H1 (cell line): Measurements from ENCODE around the gene ST3GAL2. TPM values are rescaled to one million over a fixed set of nuclear protein-coding genes. Genes with fewer than 3 reads are reported as not detected.

Experiments used
- CTCF ChIA-PET: fragments of 300-600 bp; sonication (Branson Sonifier 250); formaldehyde crosslinking; loops from one replicate; lab custom pipeline; 2021; ENCODE audit not compliant: partially characterized antibody; lab: Charles Lee
- POLR2A ChIA-PET: fragments of 300-600 bp; sonication (Branson Sonifier 250); formaldehyde crosslinking; loops from one replicate; lab custom pipeline; 2021; ENCODE audit warnings: inconsistent platforms; ENCODE audit not compliant: partially characterized antibody; lab: Charles Lee
- DNase-seq, 2 experiments: peaks; one replicate each; pipeline versions ENCODE4 v3.0.0 to v3.0.0-alpha.2; 2010 to 2022; ENCODE audit warnings: low spot score in 2 of 2, low read depth in 1 of 2, mixed read lengths in 1 of 2
- FAIRE-seq: peaks from 2 replicates; lab custom pipeline; 2011; peaks lifted over from hg19 to GRCh38; lab: Jason Lieb, UNC
- H2AFZ ChIP-seq: 2 replicates; pipeline ENCODE4 v1.8.1; 2012; ENCODE audit warnings: low read length, inconsistent platforms
- H2AK5ac ChIP-seq: 2 replicates; pipeline ENCODE4 v1.6.1; 2013; ENCODE audit warnings: low read depth, low read length
- H2BK120ac ChIP-seq: replicated peaks from 2 replicates; pipeline ENCODE3; 2013; ENCODE audit warnings: low read depth, low read length, inconsistent platforms
- H2BK12ac ChIP-seq: 2 replicates; pipeline ENCODE4 v1.6.1; 2013; ENCODE audit warnings: low read depth, low read length
- H2BK15ac ChIP-seq: 2 replicates; pipeline ENCODE4 v1.6.1; 2013; ENCODE audit warnings: low read length
- H2BK20ac ChIP-seq: 2 replicates; pipeline ENCODE4 v1.6.1; 2013; ENCODE audit warnings: low read length
- H2BK5ac ChIP-seq: 2 replicates; pipeline ENCODE4 v1.6.1; 2013; ENCODE audit warnings: low read depth, low read length
- H3K14ac ChIP-seq: 2 replicates; pipeline ENCODE4 v1.6.1; 2013; ENCODE audit warnings: inconsistent platforms; ENCODE audit not compliant: insufficient read length
- H3K18ac ChIP-seq: 2 replicates; pipeline ENCODE4 v1.6.1; 2013; ENCODE audit warnings: low read length; ENCODE audit errors: extremely low read depth
- H3K23ac ChIP-seq: 2 replicates; pipeline ENCODE4 v1.6.1; 2013; ENCODE audit warnings: inconsistent platforms; ENCODE audit not compliant: insufficient read length
- H3K23me2 ChIP-seq: 2 replicates; pipeline ENCODE4 v1.6.1; 2013; ENCODE audit warnings: low read depth, low read length
- H3K27ac ChIP-seq: 2 replicates; pipeline ENCODE4 v1.6.1; 2011; ENCODE audit warnings: low read depth, low read length, inconsistent platforms
- H3K27me3 ChIP-seq, 4 experiments: replicated peaks in 1 of 4; 1 replicate in 1 of 4; 2 replicates in 3 of 4; pipeline versions ENCODE4 v1.6.1 to v1.8.1; 2011 to 2013; ENCODE audit warnings: low read length in 3 of 4, mild to moderate bottlenecking in 3 of 4, inconsistent platforms in 2 of 4, mixed read lengths in 2 of 4, moderate library complexity in 1 of 4; ENCODE audit not compliant: control insufficient read depth in 3 of 4, insufficient read depth in 3 of 4; ENCODE audit errors: extremely low read depth in 1 of 4
- H3K36me3 ChIP-seq, 4 experiments: 2 replicates each; pipeline versions ENCODE4 v1.6.1 to v1.8.1; 2011 to 2013; ENCODE audit warnings: mild to moderate bottlenecking in 4 of 4, low read length in 3 of 4, moderate library complexity in 2 of 4, control low read depth in 1 of 4, inconsistent platforms in 1 of 4; ENCODE audit not compliant: insufficient read depth in 4 of 4, control insufficient read depth in 2 of 4
- H3K4ac ChIP-seq: replicated peaks from 2 replicates; pipeline ENCODE3; 2013; ENCODE audit warnings: low read length, low read depth, mixed read lengths, inconsistent platforms; ENCODE audit not compliant: insufficient read length
- H3K4me1 ChIP-seq, 4 experiments: replicated peaks in 1 of 4; 1 replicate in 1 of 4; 2 replicates in 3 of 4; pipeline versions ENCODE4 v1.6.1 to v1.8.1; 2011 to 2013; ENCODE audit warnings: low read length in 3 of 4, inconsistent platforms in 2 of 4, mixed read lengths in 1 of 4; ENCODE audit not compliant: insufficient read depth in 4 of 4, control insufficient read depth in 3 of 4
- H3K4me2 ChIP-seq, 2 experiments: 2 replicates each; pipeline versions ENCODE4 v1.6.1 to v1.8.1; 2011 to 2013; ENCODE audit warnings: low read depth in 2 of 2, low read length in 2 of 2, control low read depth in 1 of 2, inconsistent platforms in 1 of 2, mild to moderate bottlenecking in 1 of 2; ENCODE audit not compliant: insufficient read depth in 1 of 2
- H3K4me3 ChIP-seq, 4 experiments: fragments of 200-600, 300-600 bp in 1 of 4; sonication (generic), shearing (Covaris generic), sonication (Bioruptor Twin) in 1 of 4; 2 replicates each; pipeline versions ENCODE4 v1.5.1 to v1.8.1; 2011 to 2016; ENCODE audit warnings: low read length in 4 of 4, low read depth in 3 of 4, control low read depth in 2 of 4, inconsistent platforms in 2 of 4, mild to moderate bottlenecking in 2 of 4, mixed read lengths in 1 of 4, moderate library complexity in 1 of 4; ENCODE audit not compliant: insufficient read depth in 2 of 4; ENCODE audit errors: extremely low read depth in 1 of 4
- H3K56ac ChIP-seq: replicated peaks from 2 replicates; pipeline ENCODE3; 2013; ENCODE audit warnings: low read depth, mild to moderate bottlenecking, mixed read lengths, low read length, inconsistent platforms; ENCODE audit not compliant: insufficient read length
- H3K79me1 ChIP-seq: 2 replicates; pipeline ENCODE4 v1.6.1; 2013; ENCODE audit warnings: low read depth, low read length, control low read depth
- H3K79me2 ChIP-seq, 2 experiments: 2 replicates each; pipeline versions ENCODE4 v1.6.1 to v1.8.1; 2012 to 2013; ENCODE audit warnings: low read length in 2 of 2, mild to moderate bottlenecking in 2 of 2, inconsistent platforms in 1 of 2; ENCODE audit not compliant: insufficient read depth in 2 of 2, control insufficient read depth in 1 of 2
- H3K9ac ChIP-seq, 4 experiments: replicated peaks in 1 of 4; 1 replicate in 1 of 4; 2 replicates in 3 of 4; pipeline versions ENCODE4 v1.6.1 to v1.8.1; 2011 to 2013; ENCODE audit warnings: low read depth in 3 of 4, low read length in 3 of 4, control low read depth in 2 of 4, mild to moderate bottlenecking in 2 of 4, moderate library complexity in 2 of 4, inconsistent platforms in 1 of 4; ENCODE audit errors: extremely low read depth in 1 of 4
- H3K9me3 ChIP-seq, 2 experiments: 2 replicates each; pipeline versions ENCODE4 v1.6.1 to v1.8.1; 2012 to 2013; ENCODE audit warnings: mild to moderate bottlenecking in 2 of 2, moderate library complexity in 2 of 2, control low read depth in 1 of 2, inconsistent platforms in 1 of 2, low read depth in 1 of 2, low read length in 1 of 2, mixed read lengths in 1 of 2; ENCODE audit not compliant: insufficient read depth in 2 of 2
- H4K20me1 ChIP-seq, 2 experiments: replicated peaks in 1 of 2; 2 replicates each; pipeline versions ENCODE3 to v1.8.1; 2011 to 2013; ENCODE audit warnings: inconsistent platforms in 2 of 2, low read length in 2 of 2, mild to moderate bottlenecking in 1 of 2; ENCODE audit not compliant: insufficient read depth in 2 of 2, control insufficient read depth in 1 of 2
- H4K5ac ChIP-seq: 2 replicates; pipeline ENCODE4 v1.6.1; 2013; ENCODE audit warnings: low read length, low read depth, mixed read lengths, inconsistent platforms; ENCODE audit not compliant: insufficient read length
- H4K8ac ChIP-seq: 2 replicates; pipeline ENCODE4 v1.8.0; 2013; ENCODE audit warnings: mild to moderate bottlenecking, moderate library complexity, low read length, inconsistent platforms; ENCODE audit not compliant: insufficient read depth; ENCODE audit errors: extremely low read depth
- H4K91ac ChIP-seq: replicated peaks from 2 replicates; pipeline ENCODE3; 2013; ENCODE audit warnings: low read length, mixed read lengths, inconsistent platforms; ENCODE audit not compliant: insufficient read length
- MAFK ChIP-seq: IDR thresholded peaks from 2 replicates; pipeline ENCODE4 v1.6.1; 2012; ENCODE audit warnings: low read depth, mild to moderate bottlenecking, improper control_type of control experiment, low read length
- WGBS, 2 experiments: shearing (Covaris generic) in 1 of 2; methylation state at CpG; one replicate each; pipeline versions ENCODE4 v1.1.6 to v1.1.7; 2013 to 2015; ENCODE audit warnings: low lambda C conversion rate in 2 of 2, mixed read lengths in 2 of 2, inconsistent platforms in 1 of 2, low coverage in 1 of 2, missing lambda C conversion rate in 1 of 2; ENCODE audit not compliant: insufficient replicate concordance in 2 of 2, insufficient coverage in 1 of 2, insufficient read length in 1 of 2; ENCODE audit errors: extremely low coverage in 1 of 2, missing lambda C conversion rate in 1 of 2; 5-methylcytosine and 5-hydroxymethylcytosine counted together
- polyA plus RNA-seq, 7 experiments: library from polyadenylated mRNA; depleted of rRNA in 3 of 7; stranded (reverse) in 5 of 7; unstranded in 2 of 7; fragments of >200 nt in 5 of 7; fragments of 200-250 nt in 2 of 7; gene quantifications; 1 replicate in 5 of 7; 2 replicates in 1 of 7; 4 replicates in 1 of 7; pipeline versions ENCODE4 v1.2.1 to v1.2.3, GENCODE V29; 2011 to 2013; ENCODE audit warnings: missing spikeins in 2 of 7, mixed read lengths in 2 of 7
- total RNA-seq: library from RNA; stranded (reverse); fragmentation: NEBNext Ultra II Directional; extraction: Animal tissue kit (Norgen Biotek cat#: 25700); gene quantifications from 2 replicates; pipeline ENCODE4 v1.2.1, GENCODE V29; 2021

The ST3GAL2 gene
- total and polyA plus RNA-seq, 2 of the 8 experiments (the other 6 are each of a cell fraction or from before 2014, with no cell fraction given), result 14.4 to 39.7 TPM

DNA sequence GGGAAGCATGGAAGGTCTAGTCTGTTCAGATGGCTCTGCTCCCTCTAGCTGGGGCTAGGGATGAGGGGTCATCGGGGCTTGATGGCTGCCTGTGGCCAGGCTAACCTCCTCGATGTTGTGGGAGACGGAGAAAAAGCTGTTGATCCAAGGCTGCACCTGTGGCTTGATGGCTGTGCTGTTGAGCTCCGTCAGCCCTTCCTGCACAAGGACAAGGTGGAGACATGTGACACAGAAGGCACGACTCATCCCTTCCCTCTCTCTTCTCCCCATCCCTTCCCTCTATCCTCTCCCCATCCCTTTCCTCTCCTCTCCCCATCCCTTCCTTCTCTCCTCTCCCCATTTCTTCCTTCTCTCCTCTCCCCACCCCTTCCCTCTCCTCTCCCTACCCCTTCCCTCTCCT lies 43.7 kb upstream of the ST3GAL2 start:
- H3K4me1 ChIP-seq, result peaks cover 0 to 8% (median under 1%) of the 10 kb centered on the region in 4 experiments; a peak in 2 of 7 replicates
- no peak overlapping the region for H4K91ac ChIP-seq
- H2BK15ac ChIP-seq, result no peak overlapping the region
- no peak overlapping the region for H4K5ac ChIP-seq
- H3K27ac ChIP-seq, result no peak overlapping the region
- no peak overlapping the region for H3K9ac ChIP-seq
- H2BK5ac ChIP-seq, result no peak overlapping the region; the same call in 1 of the 2 replicates
- no peak overlapping the region for H2BK12ac ChIP-seq
- H3K79me2 ChIP-seq, result no peaks in the 10 kb centered on the region
- H4K20me1 ChIP-seq, result peaks cover 0 to 2% of the 10 kb centered on the region in 2 experiments
- H2AK5ac ChIP-seq, result no peak overlapping the region
- no peak overlapping the region for H3K4me2 ChIP-seq
- no peaks in the 10 kb centered on the region for H3K79me1 ChIP-seq
- H2BK20ac ChIP-seq, result no peak overlapping the region
- no peak for TF ChIP-seq MAFK
- TF ChIP-seq, all 59 proteins: peak for 0
- Histone ChIP-seq H3K9me3 (no peaks in the 10 kb centered on the region), H3K36me3 (peaks cover 3 to 28% (median 10%) of the 10 kb centered on the region in 4 experiments; a peak in 5 of 8 replicates), H3K27me3 (no peaks in the 10 kb centered on the region), H2BK120ac (no peak overlapping the region), H3K56ac (no peak overlapping the region), H3K23ac (no peak overlapping the region), H3K18ac (no peak overlapping the region), H3K4ac (no peak overlapping the region), H3K14ac (no peak overlapping the region), H3K4me3 (no peak overlapping the region), H2AFZ (no peak overlapping the region), H3K23me2 (peaks cover 2% of the 10 kb centered on the region; the same call in 1 of the 2 replicates), H4K8ac (no peak overlapping the region)
- FAIRE-seq (no peak), DNase-seq (no peak)
- POLR2A ChIA-PET, result interaction anchor here (0.7 to 2.1 kb wide), 5 partner anchors 9 to 108 kb away, joined by 3 to 6 read pairs (median 3); no protein-coding TSS in a partner anchor
- CTCF ChIA-PET, result interaction anchor here (2.1 to 3.2 kb wide), 2 partner anchors 12 to 88 kb away, joined by 4 to 17 read pairs; no protein-coding TSS in a partner anchor
- WGBS, 2 experiments, result 94 to 100% methylated on average over 1 to 4 of the region's 5 CpGs
